NK-92 treated with Interleukin-12 subunit alpha and Interleukin-12 subunit beta, amount 100 ng/mL, for 24 hours (cell line): ENCODE data around the gene LRRC40.
"Not testable (repeated sequence)": the region's sequence is repeated elsewhere in the genome, so short reads cannot be mapped to it uniquely, and the experiment has no call there.

Experiments used
- DNase-seq: peaks from one replicate; lab custom pipeline; 2025; lab: John Stamatoyannopoulos, UW

LRRC40 gene

GRCh38 chr1:70205434-70206118, at the start of gene LRRC40:
TSS of gene LRRC40 (minus strand) at chr1:70205579. CDS start at chr1:70205540, 39 bp downstream.
- DNase-seq = peak; percentile 87

GRCh38 chr1:70248729-70249128, 43.4 kb upstream of the LRRC40 start:
- no peak for DNase-seq

- no peak for DNase-seq
Observed at GRCh38 chr1:70247768-70248167, 42.4 kb upstream of the LRRC40 start.

- DNase-seq = no peak
Observed at GRCh38 chr1:70247122-70247521, 41.7 kb upstream of the LRRC40 start.

GRCh38 chr1:70239940-70240339, 34.6 kb upstream of the LRRC40 start:
- DNase-seq = no peak

GRCh38 chr1:70234733-70235132, 29.4 kb upstream of the LRRC40 start:
- no peak for DNase-seq

- DNase-seq = no peak
Observed at GRCh38 chr1:70231475-70231874, 26.1 kb upstream of the LRRC40 start.

- no peak for DNase-seq
Observed at GRCh38 chr1:70228670-70229069, 23.3 kb upstream of the LRRC40 start.

GRCh38 chr1:70227439-70227838, 22.1 kb upstream of the LRRC40 start:
- DNase-seq = no peak

- no peak for DNase-seq
Observed at GRCh38 chr1:70224954-70225353, 19.6 kb upstream of the LRRC40 start.

GRCh38 chr1:70222716-70223235, 17.4 kb upstream of the LRRC40 start:
- DNase-seq = no peak

GRCh38 chr1:70221238-70222121, 16.1 kb upstream of the LRRC40 start, which contains the start of gene SRSF11:
TSS of gene SRSF11 (plus strand) at chr1:70221380. CDS start at chr1:70221637, 257 bp downstream.
- DNase-seq = peak; percentile 93

GRCh38 chr1:70220517-70221237, 15.3 kb upstream of the LRRC40 start:
- DNase-seq = no peak

- no peak for DNase-seq
Observed at GRCh38 chr1:70220015-70220414, 14.6 kb upstream of the LRRC40 start.

- no peak for DNase-seq
Observed at GRCh38 chr1:70211541-70211940, 6.2 kb upstream of the LRRC40 start.

GRCh38 chr1:70210820-70211219, 5.4 kb upstream of the LRRC40 start:
- DNase-seq = no peak

- DNase-seq = no peak
Observed at GRCh38 chr1:70208292-70208691, 2.9 kb upstream of the LRRC40 start.

GRCh38 chr1:70207492-70207891, 2.1 kb upstream of the LRRC40 start:
- DNase-seq = no peak

- DNase-seq = not testable (repeated sequence)
Observed at GRCh38 chr1:70206833-70207232, 1.5 kb upstream of the LRRC40 start.

GRCh38 chr1:70205071-70205433, 327 bp downstream of the LRRC40 start:
- no peak for DNase-seq

GRCh38 chr1:70204600-70204999, 779 bp downstream of the LRRC40 start:
- DNase-seq = no peak

- DNase-seq = no peak
Observed at GRCh38 chr1:70204139-70204538, 1.2 kb downstream of the LRRC40 start.
